AG04450 (cell line): ENCODE measurements around the gene PHF21B. TPM values are rescaled to one million over a fixed set of nuclear protein-coding genes. Genes with fewer than 3 reads are reported as not detected.

Experiments used
- CTCF ChIA-PET: fragments of 300-600, 350-600 bp; formaldehyde crosslinking; extraction: SDS; loops from one replicate; lab custom pipeline; 2022; ENCODE audit warnings: antibody characterized with exemption, inconsistent platforms; lab: Charles Lee
- POLR2A ChIA-PET: fragments of 350-600 bp; formaldehyde crosslinking; extraction: SDS; loops from one replicate; lab custom pipeline; 2021; ENCODE audit warnings: antibody characterized with exemption, inconsistent platforms; lab: Yijun Ruan, JAX
- DNase-seq: peaks from one replicate; pipeline ENCODE4 v3.0.0-alpha.2; 2011; ENCODE audit warnings: low read depth, low spot score
- H3K27ac ChIP-seq: one replicate; pipeline ENCODE4 v1.5.1; 2012; ENCODE audit warnings: low read depth, low read length, control low read depth
- H3K27me3 ChIP-seq: one replicate; pipeline ENCODE4 v1.6.0; 2012; ENCODE audit warnings: low read length; ENCODE audit not compliant: control insufficient read depth, insufficient read depth
- H3K4me3 ChIP-seq: 2 replicates; pipeline ENCODE4 v1.5.1; 2011; ENCODE audit warnings: mild to moderate bottlenecking, low read depth, low read length, control low read depth
- H3K9me3 ChIP-seq: 2 replicates; pipeline ENCODE4 v1.5.1; 2012; ENCODE audit warnings: low read length; ENCODE audit not compliant: control insufficient read depth, insufficient read depth
- CTCF ChIP-seq: IDR thresholded peaks from 2 replicates; pipeline ENCODE4 v1.5.1; 2011; ENCODE audit warnings: low read depth, low read length, control low read depth, inconsistent platforms
- polyA plus RNA-seq: library from polyadenylated mRNA; depleted of rRNA; stranded (reverse); fragments of >200 nt; gene quantifications from 2 replicates; pipeline ENCODE4 v1.2.3, GENCODE V29; 2011

Gene PHF21B
- polyA plus RNA-seq, 1 experiment: not detected

- POLR2A ChIA-PET: no interaction called here
- H3K27me3 ChIP-seq: peaks cover 26% of the 10 kb centered on the region
- H3K9me3 ChIP-seq: no peaks in the 10 kb centered on the region
- no peak overlapping the region for H3K4me3 ChIP-seq
- TF ChIP-seq CTCF: no peak
- H3K27ac ChIP-seq: no peak overlapping the region
- no peak for DNase-seq
- CTCF ChIA-PET: no interaction called here
Measured at GRCh38 chr22:44998296-44998695, 11.5 kb downstream of the PHF21B start.

GRCh38 chr22:44997060-44997459, 12.7 kb downstream of the PHF21B start:
- no peak for DNase-seq
- Histone ChIP-seq H3K4me3 (no peak overlapping the region), H3K27ac (no peak overlapping the region), H3K9me3 (no peaks in the 10 kb centered on the region), H3K27me3 (peaks cover 26% of the 10 kb centered on the region)
- ChIA-PET POLR2A (no interaction called here), CTCF (no interaction called here)
- no peak for TF ChIP-seq CTCF

- POLR2A ChIA-PET: no interaction called here
- CTCF ChIA-PET: no interaction called here
- no peak for DNase-seq
- Histone ChIP-seq H3K9me3 (no peaks in the 10 kb centered on the region), H3K4me3 (no peak overlapping the region), H3K27ac (no peak overlapping the region), H3K27me3 (peaks cover 26% of the 10 kb centered on the region)
- no peak for TF ChIP-seq CTCF
Measured at GRCh38 chr22:44996648-44997047, 13.2 kb downstream of the PHF21B start.

GRCh38 chr22:44996120-44996519, 13.7 kb downstream of the PHF21B start:
- no peak overlapping the region for H3K4me3 ChIP-seq
- no peak overlapping the region for H3K27ac ChIP-seq
- POLR2A ChIA-PET: no interaction called here
- TF ChIP-seq CTCF: no peak
- no peak for DNase-seq
- H3K27me3 ChIP-seq: peaks cover 26% of the 10 kb centered on the region
- no peaks in the 10 kb centered on the region for H3K9me3 ChIP-seq
- CTCF ChIA-PET: no interaction called here

- CTCF ChIA-PET: no interaction called here
- Histone ChIP-seq H3K9me3 (no peaks in the 10 kb centered on the region), H3K27me3 (peaks cover 26% of the 10 kb centered on the region), H3K27ac (no peak overlapping the region), H3K4me3 (no peak overlapping the region)
- POLR2A ChIA-PET: no interaction called here
- no peak for TF ChIP-seq CTCF
- no peak for DNase-seq
Measured at GRCh38 chr22:44995715-44996114, 14.1 kb downstream of the PHF21B start.
